Natural killer cell treated with Interleukin-12 subunit alpha and Interleukin-12 subunit beta and Interleukin-15 and Interleukin-18, amount 100 ng/mL, for 72 hours (primary cell): ENCODE results near the gene ATAD2B. TPM values are rescaled to one million over a fixed set of nuclear protein-coding genes. Genes with fewer than 3 reads are reported as not detected.

Source experiments
- ATAC-seq, 2 donors: fragments of 150-1000 bp; cut with Tn5 transposase in 1 of 2; sonication (Bioruptor Pico), chemical (Tn5 transposase) in 1 of 2; 2 replicates each; pipeline ENCODE4 v1.10.0; 2021
- DNase-seq: peaks from one replicate; pipeline ENCODE4 v3.0.0; 2022; ENCODE audit warnings: low spot score
- H3K27ac Mint-ChIP-seq, 2 donors: 1 replicate in 1 of 2; 2 replicates in 1 of 2; pipeline ENCODE4 v1.8.0; 2022; ENCODE audit warnings: mixed read lengths in 2 of 2, mild to moderate bottlenecking in 1 of 2, moderate library complexity in 1 of 2
- H3K27me3 Mint-ChIP-seq, 2 donors: 1 replicate in 1 of 2; 2 replicates in 1 of 2; pipeline ENCODE4 v1.8.0; 2022; ENCODE audit warnings: mixed read lengths in 2 of 2
- H3K36me3 Mint-ChIP-seq: one replicate; pipeline ENCODE4 v1.8.0; 2022; ENCODE audit warnings: mixed read lengths
- H3K4me1 Mint-ChIP-seq, 2 donors: 1 replicate in 1 of 2; 2 replicates in 1 of 2; pipeline ENCODE4 v1.8.0; 2022; ENCODE audit warnings: low read depth in 2 of 2, mixed read lengths in 2 of 2, mild to moderate bottlenecking in 1 of 2
- H3K4me3 Mint-ChIP-seq: one replicate; pipeline ENCODE4 v1.8.0; 2022; ENCODE audit warnings: mixed read lengths
- H3K9me3 Mint-ChIP-seq: 2 replicates; pipeline ENCODE4 v1.8.0; 2022; ENCODE audit warnings: mixed read lengths
- total RNA-seq, 2 donors: library from RNA; stranded (reverse); gene quantifications; one replicate each; pipeline ENCODE4 v1.2.3, GENCODE V29; 2022

Gene ATAD2B
- total RNA-seq, 2 donors from 2014 or later = 36.2 to 44.5 TPM

DNA sequence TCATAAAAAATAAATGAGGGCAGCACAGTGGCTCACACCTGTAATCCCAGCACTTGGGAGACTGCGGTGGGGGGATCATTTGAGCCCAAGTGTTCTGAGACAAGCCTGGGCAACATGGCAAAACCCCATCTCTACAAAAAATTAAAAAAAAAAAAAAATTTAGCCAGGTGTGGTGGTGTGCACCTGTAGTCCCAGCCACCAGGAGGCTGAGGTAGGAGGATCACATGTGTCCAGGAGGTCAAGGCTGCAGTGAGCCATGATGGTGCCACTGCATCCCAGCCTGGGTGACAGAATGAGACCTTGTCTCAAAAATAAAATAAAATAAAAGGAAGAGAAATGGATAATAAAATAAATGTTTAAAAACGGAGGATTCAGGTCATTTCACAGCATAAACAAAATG, 113.5 kb downstream of the ATAD2B start:
- Mint-ChIP-seq H3K4me3 (no peak overlapping the region), H3K27me3 (no peaks in the 10 kb centered on the region), H3K27ac (no peak overlapping the region), H3K4me1 (peaks cover 3 to 10% of the 10 kb centered on the region in 2 donors), H3K36me3 (peaks cover 4% of the 10 kb centered on the region), H3K9me3 (no peaks in the 10 kb centered on the region)
- ATAC-seq (no peak), DNase-seq (no peak)

DNA sequence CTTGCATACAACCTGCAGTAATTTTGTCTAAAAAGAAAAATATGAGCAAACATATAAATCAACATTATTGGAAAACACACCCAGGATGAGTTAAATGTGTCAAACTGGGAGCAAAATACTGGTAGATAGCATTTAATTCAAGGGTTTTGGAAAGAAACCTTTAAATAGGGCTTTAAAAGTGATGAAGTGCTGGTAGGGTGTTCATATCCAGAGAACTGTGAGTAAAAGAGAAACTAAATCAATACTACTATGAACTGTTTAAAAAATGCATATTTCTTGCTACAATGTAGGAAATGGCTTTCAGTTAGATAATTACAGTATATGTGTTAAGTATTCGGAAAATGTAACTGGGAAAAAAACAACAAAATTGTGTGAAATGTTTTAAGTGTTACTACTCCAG, 117.8 kb downstream of the ATAD2B start:
- Mint-ChIP-seq H3K27ac (peak overlapping the region in 1 of 2 donors; percentile 43), H3K27me3 (no peaks in the 10 kb centered on the region), H3K9me3 (no peaks in the 10 kb centered on the region), H3K4me3 (peak overlapping the region; percentile 22), H3K36me3 (peaks cover 4% of the 10 kb centered on the region), H3K4me1 (peaks cover 7 to 17% of the 10 kb centered on the region in 2 donors)
- ATAC-seq (peak in 1 of 2 donors; percentile 60), DNase-seq (no peak)

- Mint-ChIP-seq H3K4me1 (peaks cover 7 to 17% of the 10 kb centered on the region in 2 donors), H3K36me3 (peaks cover 5% of the 10 kb centered on the region), H3K9me3 (no peaks in the 10 kb centered on the region), H3K27ac (no peak overlapping the region), H3K27me3 (no peaks in the 10 kb centered on the region), H3K4me3 (no peak overlapping the region)
- ATAC-seq (no peak), DNase-seq (no peak)
These were observed 120.2 kb downstream of the ATAD2B start for GRCh38 chr2:23806665-23807249.

- Mint-ChIP-seq H3K27ac (no peak overlapping the region), H3K4me1 (peaks cover 7 to 17% of the 10 kb centered on the region in 2 donors), H3K4me3 (no peak overlapping the region), H3K36me3 (peaks cover 5% of the 10 kb centered on the region), H3K9me3 (no peaks in the 10 kb centered on the region), H3K27me3 (no peaks in the 10 kb centered on the region)
- DNase-seq (no peak), ATAC-seq (no peak)
These were observed 120.7 kb downstream of the ATAD2B start for GRCh38 chr2:23806201-23806600.

- no peak for DNase-seq
- ATAC-seq = no peak
- Mint-ChIP-seq H3K36me3 (peaks cover 5% of the 10 kb centered on the region), H3K4me1 (peaks cover 4 to 9% of the 10 kb centered on the region in 2 donors), H3K9me3 (no peaks in the 10 kb centered on the region), H3K27me3 (no peaks in the 10 kb centered on the region), H3K4me3 (no peak overlapping the region), H3K27ac (no peak overlapping the region)
These were observed 122.9 kb downstream of the ATAD2B start for GRCh38 chr2:23803965-23804542.

- H3K4me3 Mint-ChIP-seq = no peak overlapping the region
These were observed 123.5 kb downstream of the ATAD2B start for GRCh38 chr2:23803264-23803964.

GRCh38 chr2:23801396-23801795, 125.5 kb downstream of the ATAD2B start:
- Mint-ChIP-seq H3K27ac (no peak overlapping the region), H3K9me3 (no peaks in the 10 kb centered on the region), H3K4me1 (peaks cover 0 to under 1% of the 10 kb centered on the region in 2 donors), H3K4me3 (no peak overlapping the region), H3K27me3 (no peaks in the 10 kb centered on the region), H3K36me3 (peaks cover 5% of the 10 kb centered on the region)
- DNase-seq (no peak), ATAC-seq (no peak)

More at GRCh38 chr2:23803264-23803964, 123.5 kb downstream of the ATAD2B start:
- Mint-ChIP-seq H3K9me3 (no peaks in the 10 kb centered on the region), H3K27ac (no peak overlapping the region), H3K4me1 (peaks cover 4 to 7% of the 10 kb centered on the region in 2 donors), H3K36me3 (peaks cover 5% of the 10 kb centered on the region), H3K27me3 (no peaks in the 10 kb centered on the region)
- DNase-seq (no peak), ATAC-seq (no peak)

- H3K4me3 Mint-ChIP-seq = no peak overlapping the region
- no peak overlapping the region for H3K27ac Mint-ChIP-seq
- ATAC-seq (no peak), DNase-seq (no peak)
- no peaks in the 10 kb centered on the region for H3K36me3 Mint-ChIP-seq
- no peaks in the 10 kb centered on the region for H3K27me3 Mint-ChIP-seq
- no peaks in the 10 kb centered on the region for H3K9me3 Mint-ChIP-seq
- H3K4me1 Mint-ChIP-seq = peaks cover 2 to 8% of the 10 kb centered on the region in 2 donors
These were observed 132.7 kb downstream of the ATAD2B start for GRCh38 chr2:23794234-23794633.

DNA sequence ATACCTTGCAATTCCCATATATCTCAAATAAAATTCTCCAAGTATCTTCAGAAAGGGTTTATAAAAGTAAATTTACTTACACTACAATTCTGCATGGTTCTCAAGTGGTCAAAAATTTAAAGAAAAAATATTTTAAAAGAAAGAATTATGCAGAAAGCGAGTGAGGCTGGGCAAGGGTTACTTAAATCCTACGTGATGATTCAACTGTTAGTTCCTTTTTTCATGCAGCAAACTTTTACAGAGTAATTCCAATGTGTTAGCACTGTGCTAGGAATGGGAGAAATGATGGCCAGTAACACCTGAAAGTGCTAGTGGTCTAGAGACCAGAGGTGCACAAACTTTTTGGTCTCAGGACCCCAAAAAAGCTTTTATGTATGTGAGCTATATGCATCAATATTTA, 133.4 kb downstream of the ATAD2B start:
- H3K4me3 Mint-ChIP-seq = no peak overlapping the region

DNA sequence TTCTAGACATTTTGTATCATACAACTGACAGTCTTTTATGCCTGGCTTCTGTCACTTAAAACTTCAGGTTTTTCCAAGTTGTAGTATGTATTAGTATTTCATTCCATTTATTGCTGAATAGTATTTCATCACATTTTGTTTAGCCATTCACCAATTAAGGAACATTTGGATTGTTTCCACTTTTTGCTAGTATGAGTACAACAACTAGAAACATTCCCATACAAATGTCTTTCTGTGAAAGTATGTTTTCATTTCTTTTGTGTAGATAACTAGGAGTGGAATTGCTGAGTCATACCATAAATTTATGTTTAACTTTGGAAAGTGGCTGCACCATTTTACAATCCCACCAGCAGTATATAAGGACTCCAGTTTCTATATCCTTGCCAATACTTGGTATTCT, 135.9 kb downstream of the ATAD2B start:
- no peaks in the 10 kb centered on the region for H3K9me3 Mint-ChIP-seq
- H3K27me3 Mint-ChIP-seq = no peaks in the 10 kb centered on the region
- H3K4me3 Mint-ChIP-seq = no peak overlapping the region
- no peak overlapping the region for H3K27ac Mint-ChIP-seq
- peaks cover 2% of the 10 kb centered on the region for H3K36me3 Mint-ChIP-seq
- ATAC-seq = no peak
- no peak for DNase-seq
- peaks cover 19 to 27% of the 10 kb centered on the region in 2 donors for H3K4me1 Mint-ChIP-seq

More for the DNA sequence above, 133.4 kb downstream of the ATAD2B start:
- no peaks in the 10 kb centered on the region for H3K36me3 Mint-ChIP-seq
- no peaks in the 10 kb centered on the region for H3K9me3 Mint-ChIP-seq
- no peak for DNase-seq
- H3K27me3 Mint-ChIP-seq = no peaks in the 10 kb centered on the region
- ATAC-seq = no peak
- peaks cover 8 to 16% of the 10 kb centered on the region in 2 donors for H3K4me1 Mint-ChIP-seq
- no peak overlapping the region for H3K27ac Mint-ChIP-seq

DNA sequence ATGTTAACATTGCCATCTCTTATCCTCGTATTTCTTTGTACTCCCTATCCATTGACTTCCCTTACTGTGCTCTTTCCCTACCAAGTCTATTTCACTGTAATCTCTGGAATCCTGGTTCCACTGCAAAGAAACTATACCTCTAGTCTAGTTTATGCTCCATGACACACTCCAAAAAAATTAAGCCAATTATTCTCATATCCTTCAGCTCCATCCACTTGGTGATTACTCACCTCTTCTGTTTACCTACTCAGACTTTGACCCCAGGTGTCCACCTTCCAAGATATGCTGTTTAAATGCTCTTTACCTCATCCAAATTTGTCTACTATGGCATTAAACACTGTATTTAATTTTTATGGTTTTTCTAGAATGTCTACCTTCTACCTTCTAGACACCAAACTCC, 137.9 kb downstream of the ATAD2B start:
- Mint-ChIP-seq H3K9me3 (no peaks in the 10 kb centered on the region), H3K27ac (peak overlapping the region in 1 of 2 donors; percentile 59), H3K4me3 (no peak overlapping the region), H3K4me1 (peaks cover 21 to 27% of the 10 kb centered on the region in 2 donors), H3K36me3 (peaks cover 6% of the 10 kb centered on the region), H3K27me3 (no peaks in the 10 kb centered on the region)
- no peak for ATAC-seq
- no peak for DNase-seq

DNA sequence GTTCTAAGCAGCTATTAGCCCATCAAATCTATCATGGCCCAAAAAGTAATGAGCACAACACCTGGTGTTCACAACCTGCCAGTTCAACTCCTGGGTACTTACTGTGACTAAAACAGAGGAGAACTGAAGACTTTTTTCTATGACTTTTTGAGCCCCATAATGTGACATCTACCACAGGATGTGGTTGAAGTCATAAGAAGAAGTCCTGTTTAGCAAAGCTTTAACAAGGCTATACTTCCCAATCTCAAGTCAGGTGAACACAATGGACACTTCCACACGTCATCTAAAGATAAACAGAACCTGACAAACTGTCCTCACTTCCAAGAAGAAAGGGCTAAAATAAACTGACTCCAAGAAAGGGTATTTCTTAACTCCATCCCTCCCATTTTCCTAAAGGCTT, 138.8 kb downstream of the ATAD2B start:
- no peaks in the 10 kb centered on the region for H3K27me3 Mint-ChIP-seq
- peaks cover 21 to 27% of the 10 kb centered on the region in 2 donors for H3K4me1 Mint-ChIP-seq
- ATAC-seq (peak; percentile 61 to 85), DNase-seq (no peak)
- H3K4me3 Mint-ChIP-seq = peak overlapping the region; percentile 27
- peaks cover 6% of the 10 kb centered on the region for H3K36me3 Mint-ChIP-seq
- H3K27ac Mint-ChIP-seq = peak overlapping the region; percentile 1 to 59
- H3K9me3 Mint-ChIP-seq = no peaks in the 10 kb centered on the region

GRCh38 chr2:23784971-23785370, 142.0 kb downstream of the ATAD2B start:
- no peaks in the 10 kb centered on the region for H3K27me3 Mint-ChIP-seq
- no peak overlapping the region for H3K27ac Mint-ChIP-seq
- no peak overlapping the region for H3K4me3 Mint-ChIP-seq
- no peak for DNase-seq
- ATAC-seq = no peak
- peaks cover 12% of the 10 kb centered on the region for H3K36me3 Mint-ChIP-seq
- H3K9me3 Mint-ChIP-seq = no peaks in the 10 kb centered on the region
- H3K4me1 Mint-ChIP-seq = peaks cover 19 to 21% of the 10 kb centered on the region in 2 donors

- Mint-ChIP-seq H3K4me3 (no peak overlapping the region), H3K4me1 (peaks cover 3 to 5% of the 10 kb centered on the region in 2 donors), H3K36me3 (peaks cover 12% of the 10 kb centered on the region), H3K27me3 (no peaks in the 10 kb centered on the region), H3K27ac (no peak overlapping the region), H3K9me3 (no peaks in the 10 kb centered on the region)
- DNase-seq (no peak), ATAC-seq (no peak)
These were observed 144.3 kb downstream of the ATAD2B start for GRCh38 chr2:23782646-23783045.
